Keratinocyte (primary cell): Measurements from ENCODE around the gene GIMAP6. TPM values are rescaled to one million over a fixed set of nuclear protein-coding genes. Genes with fewer than 3 reads are reported as not detected.

Experiments
- DNase-seq: peaks from one replicate; pipeline ENCODE4 v3.0.0-alpha.2; 2011; ENCODE audit warnings: low read depth, missing footprints, low spot score
- FAIRE-seq: peaks from 2 replicates; lab custom pipeline; 2011; peaks lifted over from hg19 to GRCh38; lab: Jason Lieb, UNC
- H2AFZ ChIP-seq: 2 replicates; pipeline ENCODE4 v1.6.0; 2012; ENCODE audit warnings: low read length, control low read depth, inconsistent platforms; ENCODE audit not compliant: control insufficient read depth
- H3K27ac ChIP-seq: 2 replicates; pipeline ENCODE4 v1.5.1; 2011; ENCODE audit warnings: low read length; ENCODE audit not compliant: control insufficient read depth, insufficient read depth
- H3K27me3 ChIP-seq: 3 replicates; pipeline ENCODE4 v1.6.0; 2011; ENCODE audit warnings: low read length; ENCODE audit not compliant: control insufficient read depth, insufficient read depth; ENCODE audit errors: extremely low read depth
- H3K36me3 ChIP-seq, 2 experiments: 2 replicates in 1 of 2; 3 replicates in 1 of 2; pipeline ENCODE4 v1.5.1; 2011; ENCODE audit warnings: low read length in 2 of 2, mild to moderate bottlenecking in 1 of 2; ENCODE audit not compliant: control insufficient read depth in 2 of 2, insufficient read depth in 2 of 2; ENCODE audit errors: extremely low read depth in 1 of 2
- H3K4me1 ChIP-seq: 3 replicates; pipeline ENCODE4 v1.5.1; 2011; ENCODE audit warnings: low read length; ENCODE audit not compliant: control insufficient read depth, insufficient read depth; ENCODE audit errors: extremely low read depth
- H3K4me2 ChIP-seq: 3 replicates; pipeline ENCODE4 v1.6.0; 2011; ENCODE audit warnings: low read depth, low read length; ENCODE audit not compliant: control insufficient read depth, insufficient read depth; ENCODE audit errors: extremely low read depth
- H3K4me3 ChIP-seq, 3 experiments: fragments of 200-600 bp in 1 of 3; sonication (generic) in 1 of 3; 2 replicates in 2 of 3; 3 replicates in 1 of 3; pipeline ENCODE4 v1.5.1; 2011 to 2016; ENCODE audit warnings: low read length in 3 of 3, mild to moderate bottlenecking in 3 of 3, control low read depth in 2 of 3, inconsistent platforms in 1 of 3, low read depth in 1 of 3, mixed read lengths in 1 of 3, mixed run types in 1 of 3, moderate library complexity in 1 of 3; ENCODE audit not compliant: control insufficient read depth in 2 of 3, insufficient read depth in 2 of 3; ENCODE audit errors: extremely low read depth in 1 of 3
- H3K79me2 ChIP-seq: 2 replicates; pipeline ENCODE4 v1.6.0; 2012; ENCODE audit warnings: low read length; ENCODE audit not compliant: control insufficient read depth, insufficient read depth
- H3K9ac ChIP-seq: 3 replicates; pipeline ENCODE4 v1.6.0; 2011; ENCODE audit warnings: low read length; ENCODE audit not compliant: control insufficient read depth, insufficient read depth; ENCODE audit errors: extremely low read depth
- H3K9me1 ChIP-seq: 3 replicates; pipeline ENCODE4 v1.6.0; 2011; ENCODE audit warnings: low read length; ENCODE audit not compliant: control insufficient read depth, insufficient read depth; ENCODE audit errors: extremely low read depth
- H3K9me3 ChIP-seq: 2 replicates; pipeline ENCODE4 v1.5.1; 2012; ENCODE audit warnings: low read depth, low read length; ENCODE audit not compliant: control insufficient read depth
- H4K20me1 ChIP-seq: 3 replicates; pipeline ENCODE4 v1.6.0; 2011; ENCODE audit warnings: low read length; ENCODE audit not compliant: control insufficient read depth, insufficient read depth; ENCODE audit errors: extremely low read depth
- EZH2 ChIP-seq: IDR thresholded peaks from one replicate; pipeline ENCODE4 v1.6.1; 2012; ENCODE audit warnings: inconsistent platforms, mild to moderate bottlenecking, low read length, moderate library complexity
- dilution Hi-C: fragments of 300-500 bp; cut with MboI; formaldehyde crosslinking; loops from one replicate; pipeline ENCODE4 v1.7.0; 2020; ENCODE audit warnings: low sequenced_read_pairs; ENCODE audit not compliant: extremely low pct_ligation_motif_present
- polyA plus RNA-seq, 5 experiments: library from polyadenylated mRNA; depleted of rRNA in 3 of 5; stranded (reverse) in 3 of 5; stranded (forward) in 1 of 5; unstranded in 1 of 5; fragments of >200 nt; gene quantifications; 1 replicate in 1 of 5; 2 replicates in 3 of 5; 3 replicates in 1 of 5; pipeline versions ENCODE4 v1.2.1 to v1.2.3, GENCODE V29; 2011 to 2012; ENCODE audit warnings: missing spikeins in 2 of 5, low read depth in 1 of 5, low replicate concordance in 1 of 5
- TF ChIP-seq, protein P1 (sequence below), 3 experiments: IDR thresholded peaks in 1 of 3; conservative IDR thresholded peaks in 1 of 3; optimal IDR thresholded peaks in 1 of 3; 2 replicates in 2 of 3; 3 replicates in 1 of 3; pipeline versions ENCODE3 to v1.5.1; 2011; ENCODE audit warnings: low read length in 3 of 3, mild to moderate bottlenecking in 3 of 3, moderate library complexity in 2 of 3, control low read depth in 1 of 3, inconsistent platforms in 1 of 3; ENCODE audit not compliant: insufficient read depth in 2 of 3; ENCODE audit errors: extremely low read depth in 1 of 3

GIMAP6 gene
- polyA plus RNA-seq, 1 donor (not counting 4 experiments of a cell fraction or from before 2014, with no cell fraction given): 0.16 TPM

- TF ChIP-seq, protein P1, sequence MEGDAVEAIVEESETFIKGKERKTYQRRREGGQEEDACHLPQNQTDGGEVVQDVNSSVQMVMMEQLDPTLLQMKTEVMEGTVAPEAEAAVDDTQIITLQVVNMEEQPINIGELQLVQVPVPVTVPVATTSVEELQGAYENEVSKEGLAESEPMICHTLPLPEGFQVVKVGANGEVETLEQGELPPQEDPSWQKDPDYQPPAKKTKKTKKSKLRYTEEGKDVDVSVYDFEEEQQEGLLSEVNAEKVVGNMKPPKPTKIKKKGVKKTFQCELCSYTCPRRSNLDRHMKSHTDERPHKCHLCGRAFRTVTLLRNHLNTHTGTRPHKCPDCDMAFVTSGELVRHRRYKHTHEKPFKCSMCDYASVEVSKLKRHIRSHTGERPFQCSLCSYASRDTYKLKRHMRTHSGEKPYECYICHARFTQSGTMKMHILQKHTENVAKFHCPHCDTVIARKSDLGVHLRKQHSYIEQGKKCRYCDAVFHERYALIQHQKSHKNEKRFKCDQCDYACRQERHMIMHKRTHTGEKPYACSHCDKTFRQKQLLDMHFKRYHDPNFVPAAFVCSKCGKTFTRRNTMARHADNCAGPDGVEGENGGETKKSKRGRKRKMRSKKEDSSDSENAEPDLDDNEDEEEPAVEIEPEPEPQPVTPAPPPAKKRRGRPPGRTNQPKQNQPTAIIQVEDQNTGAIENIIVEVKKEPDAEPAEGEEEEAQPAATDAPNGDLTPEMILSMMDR (optimal IDR thresholded peaks at IDR 0.05 in 1 of 3, IDR thresholded peaks at IDR 0.05 in 1 of 3, conservative IDR thresholded peaks at IDR 0.05 in 1 of 3; ENCODE audit: extremely low read depth in 1 of 3, insufficient read depth in 2 of 3, low read length in 3 of 3): no peak
- no peak for TF ChIP-seq EZH2
- Histone ChIP-seq H3K9me1 (no peaks in the 10 kb centered on the region), H3K9me3 (no peaks in the 10 kb centered on the region), H2AFZ (no peak overlapping the region), H3K4me3 (no peak overlapping the region), H3K27me3 (no peaks in the 10 kb centered on the region), H3K27ac (no peak overlapping the region), H3K9ac (no peak overlapping the region), H3K4me1 (no peaks in the 10 kb centered on the region), H3K36me3 (no peaks in the 10 kb centered on the region), H4K20me1 (no peaks in the 10 kb centered on the region), H3K79me2 (no peaks in the 10 kb centered on the region), H3K4me2 (no peak overlapping the region)
- no peak for FAIRE-seq
- no peak for DNase-seq
- dilution Hi-C loops: no loop called here
Measured at GRCh38 chr7:150656047-150656446, 23.9 kb upstream of the GIMAP6 start.

- DNase-seq (no peak), FAIRE-seq (no peak)
- H3K4me2 ChIP-seq: no peak overlapping the region
- no peaks in the 10 kb centered on the region for H4K20me1 ChIP-seq
- no peaks in the 10 kb centered on the region for H3K36me3 ChIP-seq
- dilution Hi-C loops: no loop called here
- no peaks in the 10 kb centered on the region for H3K79me2 ChIP-seq
- no peaks in the 10 kb centered on the region for H3K9me1 ChIP-seq
- TF ChIP-seq, protein P1 (optimal IDR thresholded peaks at IDR 0.05 in 1 of 3, IDR thresholded peaks at IDR 0.05 in 1 of 3, conservative IDR thresholded peaks at IDR 0.05 in 1 of 3; ENCODE audit: extremely low read depth in 1 of 3, insufficient read depth in 2 of 3, low read length in 3 of 3): no peak
- TF ChIP-seq EZH2: no peak
- H3K9ac ChIP-seq: no peak overlapping the region
- H3K9me3 ChIP-seq: no peaks in the 10 kb centered on the region
- no peak overlapping the region for H2AFZ ChIP-seq
- H3K27ac ChIP-seq: no peak overlapping the region
- H3K4me1 ChIP-seq: no peaks in the 10 kb centered on the region
- no peak overlapping the region for H3K4me3 ChIP-seq
- no peaks in the 10 kb centered on the region for H3K27me3 ChIP-seq
Measured at GRCh38 chr7:150654692-150655091, 22.5 kb upstream of the GIMAP6 start.
